Fibroblast of lung (primary cell): ENCODE measurements around the gene SEPTIN8. TPM values are rescaled to one million over a fixed set of nuclear protein-coding genes. Genes with fewer than 3 reads are reported as not detected.
A peak's percentile ranks its signal among the peaks of the same experiment; 100 is the strongest.

Source experiments
- DNase-seq, 2 donors: peaks; one replicate each; pipeline versions ENCODE4 v3.0.0 to v3.0.0-alpha.2; 2010; ENCODE audit warnings: low read depth in 2 of 2
- H2AFZ ChIP-seq: 2 replicates; pipeline ENCODE4 v1.5.1; 2012; ENCODE audit warnings: low read length, control low read depth, inconsistent platforms
- H3K27ac ChIP-seq: 2 replicates; pipeline ENCODE4 v1.5.1; 2011; ENCODE audit warnings: low read length, control low read depth; ENCODE audit not compliant: insufficient read depth
- H3K27me3 ChIP-seq: 2 replicates; pipeline ENCODE4 v1.5.1; 2011; ENCODE audit warnings: mild to moderate bottlenecking, low read length; ENCODE audit not compliant: control insufficient read depth, insufficient read depth
- H3K36me3 ChIP-seq: 2 replicates; pipeline ENCODE4 v1.5.1; 2011; ENCODE audit warnings: low read length; ENCODE audit not compliant: control insufficient read depth, insufficient read depth
- H3K4me1 ChIP-seq: 2 replicates; pipeline ENCODE4 v1.5.1; 2011; ENCODE audit warnings: low read length; ENCODE audit not compliant: control insufficient read depth, insufficient read depth; ENCODE audit errors: extremely low read depth
- H3K4me2 ChIP-seq: 2 replicates; pipeline ENCODE4 v1.5.1; 2011; ENCODE audit warnings: low read length, control low read depth; ENCODE audit not compliant: insufficient read depth; ENCODE audit errors: extremely low read depth
- H3K4me3 ChIP-seq, 4 experiments: fragments of 200-600 bp in 1 of 4; sonication (generic) in 1 of 4; replicated peaks in 1 of 4; 2 replicates each; pipeline ENCODE4 v1.5.1; 2011 to 2016; ENCODE audit warnings: low read length in 4 of 4, low read depth in 3 of 4, mild to moderate bottlenecking in 3 of 4, control low read depth in 2 of 4, inconsistent platforms in 1 of 4, mixed read lengths in 1 of 4; ENCODE audit not compliant: insufficient read depth in 1 of 4; ENCODE audit errors: control extremely low read depth in 1 of 4
- H3K79me2 ChIP-seq: 2 replicates; pipeline ENCODE4 v1.5.1; 2012; ENCODE audit warnings: mild to moderate bottlenecking, low read length, inconsistent platforms; ENCODE audit not compliant: control insufficient read depth, insufficient read depth
- H3K9ac ChIP-seq: 2 replicates; pipeline ENCODE4 v1.5.1; 2011; ENCODE audit warnings: mild to moderate bottlenecking, low read length, control low read depth; ENCODE audit not compliant: insufficient read depth
- H3K9me3 ChIP-seq: 2 replicates; pipeline ENCODE4 v1.5.1; 2012; ENCODE audit warnings: low read depth, low read length; ENCODE audit not compliant: control insufficient read depth, insufficient read depth
- H4K20me1 ChIP-seq: 2 replicates; pipeline ENCODE4 v1.5.1; 2011; ENCODE audit warnings: low read length; ENCODE audit not compliant: control insufficient read depth, insufficient read depth; ENCODE audit errors: extremely low read depth
- EZH2 ChIP-seq: IDR thresholded peaks from 2 replicates; pipeline ENCODE4 v1.5.1; 2012; ENCODE audit warnings: low read length, control low read depth, mild to moderate bottlenecking; ENCODE audit errors: missing control alignments
- polyA plus RNA-seq, 2 donors: library from polyadenylated mRNA; depleted of rRNA in 1 of 2; stranded (reverse) in 1 of 2; unstranded in 1 of 2; fragments of >200 nt; gene quantifications; 2 replicates each; pipeline ENCODE4 v1.2.1, GENCODE V29; 2011 to 2012; ENCODE audit warnings: missing spikeins in 1 of 2
- total RNA-seq: library from RNA; depleted of rRNA; stranded (reverse); fragments of >200 nt; gene quantifications from 2 replicates; pipeline ENCODE4 v1.2.1, GENCODE V29; 2014
- TF ChIP-seq, protein P1 (sequence below), 2 donors: IDR thresholded peaks in 1 of 2; conservative IDR thresholded peaks in 1 of 2; 1 replicate in 1 of 2; 2 replicates in 1 of 2; pipeline ENCODE4 v1.5.1; 2011 to 2012; ENCODE audit warnings: low read length in 2 of 2, control low read depth in 1 of 2, inconsistent platforms in 1 of 2, low read depth in 1 of 2, mild to moderate bottlenecking in 1 of 2

SEPTIN8 gene
- total and polyA plus RNA-seq, 2 donors (not counting 1 experiment from before 2014, with no cell fraction given): 62.1 to 64.2 TPM

DNA sequence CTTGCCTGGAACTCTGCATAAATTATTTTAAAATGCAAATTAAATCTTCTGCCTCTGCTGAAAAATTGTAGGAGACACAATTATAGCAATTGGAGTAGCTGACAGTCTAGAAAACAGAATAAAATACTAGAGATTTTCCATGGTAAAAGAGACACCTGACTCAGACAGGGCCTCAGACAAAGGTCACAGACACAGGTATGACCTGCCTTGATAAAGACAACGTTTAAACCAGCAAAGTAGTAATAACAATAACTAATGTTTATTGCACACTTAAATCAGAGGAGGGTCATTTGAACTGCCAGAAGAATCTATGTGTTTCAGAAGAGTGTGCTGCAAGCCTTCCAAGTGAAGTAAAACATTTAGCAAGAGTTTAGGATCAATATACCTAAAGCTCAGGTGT lies 40.0 kb upstream of the SEPTIN8 start:
- TF ChIP-seq, protein P1, sequence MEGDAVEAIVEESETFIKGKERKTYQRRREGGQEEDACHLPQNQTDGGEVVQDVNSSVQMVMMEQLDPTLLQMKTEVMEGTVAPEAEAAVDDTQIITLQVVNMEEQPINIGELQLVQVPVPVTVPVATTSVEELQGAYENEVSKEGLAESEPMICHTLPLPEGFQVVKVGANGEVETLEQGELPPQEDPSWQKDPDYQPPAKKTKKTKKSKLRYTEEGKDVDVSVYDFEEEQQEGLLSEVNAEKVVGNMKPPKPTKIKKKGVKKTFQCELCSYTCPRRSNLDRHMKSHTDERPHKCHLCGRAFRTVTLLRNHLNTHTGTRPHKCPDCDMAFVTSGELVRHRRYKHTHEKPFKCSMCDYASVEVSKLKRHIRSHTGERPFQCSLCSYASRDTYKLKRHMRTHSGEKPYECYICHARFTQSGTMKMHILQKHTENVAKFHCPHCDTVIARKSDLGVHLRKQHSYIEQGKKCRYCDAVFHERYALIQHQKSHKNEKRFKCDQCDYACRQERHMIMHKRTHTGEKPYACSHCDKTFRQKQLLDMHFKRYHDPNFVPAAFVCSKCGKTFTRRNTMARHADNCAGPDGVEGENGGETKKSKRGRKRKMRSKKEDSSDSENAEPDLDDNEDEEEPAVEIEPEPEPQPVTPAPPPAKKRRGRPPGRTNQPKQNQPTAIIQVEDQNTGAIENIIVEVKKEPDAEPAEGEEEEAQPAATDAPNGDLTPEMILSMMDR (conservative IDR thresholded peaks at IDR 0.05 in 1 of 2, IDR thresholded peaks at IDR 0.05 in 1 of 2; ENCODE audit: low read depth in 1 of 2, low read length in 2 of 2): no peak
- TF ChIP-seq EZH2: no peak
- no peak for DNase-seq
- H3K36me3 ChIP-seq: no peaks in the 10 kb centered on the region
- peaks cover 16% of the 10 kb centered on the region for H3K27me3 ChIP-seq
- no peaks in the 10 kb centered on the region for H3K79me2 ChIP-seq
- H3K9me3 ChIP-seq: no peaks in the 10 kb centered on the region
- H4K20me1 ChIP-seq: no peaks in the 10 kb centered on the region
- H3K4me3 ChIP-seq: no peak overlapping the region
- H3K9ac ChIP-seq: no peak overlapping the region
- H3K4me1 ChIP-seq: peaks cover 2% of the 10 kb centered on the region
- H3K27ac ChIP-seq: no peak overlapping the region
- H2AFZ ChIP-seq: no peak overlapping the region
- H3K4me2 ChIP-seq: no peak overlapping the region

DNA sequence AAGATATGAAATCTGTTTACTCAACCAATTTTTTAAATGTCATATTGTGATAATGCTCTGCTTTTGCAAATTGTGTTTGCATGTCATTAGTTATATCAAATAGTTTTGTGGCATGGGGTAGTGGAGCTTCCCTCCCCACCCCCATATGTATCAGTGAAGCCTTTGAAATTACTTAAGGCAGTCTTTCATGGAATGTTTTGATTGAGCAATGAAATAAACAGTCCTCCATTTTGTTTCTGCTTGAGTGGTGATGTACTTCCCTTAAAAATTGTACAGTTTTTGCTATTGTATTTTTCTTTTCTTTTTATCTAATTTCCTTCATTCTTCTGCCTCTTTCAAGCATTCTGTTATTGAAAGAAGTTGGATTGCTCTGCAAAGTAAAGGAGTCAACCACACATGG lies 39.5 kb upstream of the SEPTIN8 start:
- H3K27ac ChIP-seq: no peak overlapping the region
- H3K4me3 ChIP-seq: no peak overlapping the region
- no peaks in the 10 kb centered on the region for H3K36me3 ChIP-seq
- no peak overlapping the region for H3K9ac ChIP-seq
- H3K79me2 ChIP-seq: no peaks in the 10 kb centered on the region
- peak in 1 of 2 donors; percentile 47 for DNase-seq
- H4K20me1 ChIP-seq: no peaks in the 10 kb centered on the region
- no peaks in the 10 kb centered on the region for H3K9me3 ChIP-seq
- H3K4me1 ChIP-seq: peaks cover under 1% of the 10 kb centered on the region
- no peak overlapping the region for H3K4me2 ChIP-seq
- no peak overlapping the region for H2AFZ ChIP-seq
- TF ChIP-seq EZH2: no peak
- TF ChIP-seq, protein P1 (conservative IDR thresholded peaks at IDR 0.05 in 1 of 2, IDR thresholded peaks at IDR 0.05 in 1 of 2; ENCODE audit: low read depth in 1 of 2, low read length in 2 of 2): no peak
- peaks cover 21% of the 10 kb centered on the region for H3K27me3 ChIP-seq

DNA sequence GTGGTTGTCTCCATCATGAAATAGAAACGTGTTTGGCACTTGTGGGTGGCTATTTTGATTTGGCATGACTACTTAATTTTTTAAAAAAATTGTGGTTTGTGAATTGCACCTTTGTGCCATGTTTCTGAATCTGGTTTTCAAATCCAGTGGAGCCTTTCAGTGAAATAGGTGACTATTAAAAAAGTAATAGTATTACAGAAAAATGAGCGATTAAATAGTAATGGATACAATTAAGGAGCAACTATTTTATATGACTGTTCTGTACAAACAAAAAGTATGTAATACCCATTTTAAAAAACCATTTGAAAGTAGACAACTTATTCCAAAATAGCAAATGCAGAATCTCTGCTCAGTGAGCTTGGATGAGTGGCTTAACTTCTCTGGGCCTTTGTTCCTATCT lies 39.0 kb upstream of the SEPTIN8 start:
- no peak overlapping the region for H3K27ac ChIP-seq
- peaks cover 25% of the 10 kb centered on the region for H3K27me3 ChIP-seq
- no peak for TF ChIP-seq EZH2
- TF ChIP-seq, protein P1 (conservative IDR thresholded peaks at IDR 0.05 in 1 of 2, IDR thresholded peaks at IDR 0.05 in 1 of 2; ENCODE audit: low read depth in 1 of 2, low read length in 2 of 2): no peak
- no peaks in the 10 kb centered on the region for H3K4me1 ChIP-seq
- H3K79me2 ChIP-seq: no peaks in the 10 kb centered on the region
- no peak overlapping the region for H2AFZ ChIP-seq
- no peaks in the 10 kb centered on the region for H3K9me3 ChIP-seq
- no peak overlapping the region for H3K4me3 ChIP-seq
- H4K20me1 ChIP-seq: no peaks in the 10 kb centered on the region
- no peak overlapping the region for H3K9ac ChIP-seq
- H3K4me2 ChIP-seq: no peak overlapping the region
- no peaks in the 10 kb centered on the region for H3K36me3 ChIP-seq
- DNase-seq: no peak
